HG02973 (cell line): ENCODE data around the gene EML1.

Experiments used
- ATAC-seq: cut with Tn5 transposase; IDR thresholded peaks from one replicate; pipeline ENCODE4 v1.9.1; 2021; ENCODE audit warnings: moderate library complexity; ENCODE audit not compliant: unreplicated experiment

The EML1 gene

DNA sequence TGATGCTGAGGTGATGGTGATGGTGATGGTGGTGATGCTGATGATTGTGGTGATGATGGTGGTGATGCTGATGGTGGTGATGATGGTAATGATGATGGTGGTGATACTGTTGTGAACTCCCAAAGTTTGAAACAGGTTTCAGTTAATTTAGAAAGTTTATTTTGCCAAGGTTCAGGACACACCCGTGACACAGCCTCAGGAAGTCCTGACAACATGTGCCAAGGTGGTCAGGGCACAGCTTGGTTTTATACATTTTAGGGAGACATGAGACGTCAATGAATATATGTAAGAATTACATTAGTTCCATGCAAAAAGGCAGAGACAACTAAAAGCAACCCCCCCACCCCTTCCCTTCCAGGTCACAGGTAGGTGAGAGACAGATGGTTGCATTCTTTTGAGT is 159.2 kb downstream of the EML1 start:
- ATAC-seq, result no peak

DNA sequence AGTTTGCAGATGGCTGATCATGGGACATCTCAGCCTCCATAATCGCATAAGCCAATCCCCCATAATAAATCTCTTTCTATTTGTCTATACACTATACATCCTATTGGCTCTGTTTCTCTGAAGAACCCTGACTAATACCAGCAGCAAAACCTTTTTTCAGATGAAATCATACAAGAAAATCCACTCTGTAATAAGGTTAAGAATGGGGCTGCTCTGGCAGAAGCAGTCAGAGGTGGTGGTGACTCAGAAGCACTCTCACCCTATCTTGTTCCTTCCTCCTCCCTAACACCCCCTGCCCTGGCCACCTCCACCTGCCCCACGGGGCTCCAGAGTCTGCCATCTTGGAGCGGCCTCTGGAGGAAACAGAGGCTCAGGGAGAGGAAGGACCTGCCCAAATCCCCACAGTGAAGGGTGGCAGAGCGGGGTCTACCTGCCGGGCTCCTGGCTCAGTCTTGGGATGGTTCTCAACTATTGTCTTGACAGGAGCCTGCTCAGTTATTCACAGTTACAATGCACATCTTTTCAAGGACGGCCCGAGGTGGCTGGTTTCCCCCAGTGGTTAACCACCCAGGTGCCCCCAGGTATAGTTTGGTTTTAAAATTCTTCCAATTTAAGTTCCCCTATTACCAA is 162.7 kb downstream of the EML1 start:
- ATAC-seq, result no peak

GRCh38 chr14:99958380-99958779 is 165.2 kb downstream of the EML1 start:
- ATAC-seq, result no peak

GRCh38 chr14:99961826-99962518 is 168.8 kb downstream of the EML1 start:
- ATAC-seq, result no peak

GRCh38 chr14:99964979-99965378 is 171.8 kb downstream of the EML1 start:
- no peak for ATAC-seq

DNA sequence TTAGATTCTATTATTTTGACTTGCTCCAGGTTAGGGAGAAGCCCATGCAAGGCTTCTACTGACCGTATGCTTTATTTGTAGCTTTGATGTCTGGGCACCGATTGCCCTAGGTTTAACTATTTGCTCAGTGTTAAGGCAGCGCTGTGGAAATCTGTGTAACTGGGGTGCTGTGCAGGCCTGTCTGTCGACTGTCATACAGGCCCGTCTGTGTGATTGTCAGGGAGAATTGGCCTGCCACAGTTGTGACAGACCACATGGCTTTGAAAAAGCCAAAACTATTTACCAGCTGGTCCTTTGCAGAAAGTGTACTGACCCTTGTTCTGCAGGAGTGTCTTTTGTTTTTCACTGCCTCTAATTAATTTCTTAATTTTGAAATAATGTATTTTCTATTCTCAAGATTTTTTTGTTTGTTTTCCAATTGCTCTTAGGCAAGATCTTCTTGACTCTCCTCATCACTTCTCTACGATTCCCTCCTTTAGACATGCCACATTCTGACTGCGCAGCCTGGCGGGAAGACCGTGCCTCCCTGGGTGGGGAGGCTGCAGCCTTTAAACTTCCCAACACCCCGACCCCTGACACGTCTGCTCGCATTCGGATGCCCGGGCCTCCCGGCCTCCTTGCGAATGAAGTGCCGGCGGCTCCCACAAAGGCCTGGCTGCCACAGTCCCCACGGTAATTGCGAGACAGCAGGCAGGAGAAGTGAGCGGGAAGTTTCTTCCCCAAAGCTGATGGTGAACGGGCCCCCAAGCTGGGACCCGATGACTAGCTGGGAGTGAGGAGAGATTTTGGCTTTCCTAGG is 173.0 kb downstream of the EML1 start:
- no peak for ATAC-seq

DNA sequence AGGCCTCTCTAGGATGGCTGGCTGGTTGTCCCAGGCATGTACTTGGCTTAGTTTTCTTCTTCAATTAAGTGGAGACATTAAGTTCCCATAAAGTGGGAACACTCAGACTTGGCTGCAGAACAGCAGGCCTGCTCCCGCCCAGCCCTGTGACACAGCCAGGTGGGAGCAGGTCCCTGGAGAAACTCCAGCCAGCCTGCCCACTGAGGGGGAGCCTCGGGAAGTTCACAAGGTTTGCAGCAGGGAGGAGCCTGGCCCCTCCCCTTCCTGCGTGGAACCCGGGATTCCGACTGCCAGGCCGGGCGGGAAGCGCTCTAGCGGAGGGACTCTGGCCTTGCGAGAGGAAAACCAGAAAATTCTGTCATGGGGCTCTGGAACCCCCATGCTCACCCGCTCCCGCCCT is 173.7 kb downstream of the EML1 start:
- no peak for ATAC-seq

GRCh38 chr14:99968191-99968920 is 175.1 kb downstream of the EML1 start:
- ATAC-seq, result no peak

DNA sequence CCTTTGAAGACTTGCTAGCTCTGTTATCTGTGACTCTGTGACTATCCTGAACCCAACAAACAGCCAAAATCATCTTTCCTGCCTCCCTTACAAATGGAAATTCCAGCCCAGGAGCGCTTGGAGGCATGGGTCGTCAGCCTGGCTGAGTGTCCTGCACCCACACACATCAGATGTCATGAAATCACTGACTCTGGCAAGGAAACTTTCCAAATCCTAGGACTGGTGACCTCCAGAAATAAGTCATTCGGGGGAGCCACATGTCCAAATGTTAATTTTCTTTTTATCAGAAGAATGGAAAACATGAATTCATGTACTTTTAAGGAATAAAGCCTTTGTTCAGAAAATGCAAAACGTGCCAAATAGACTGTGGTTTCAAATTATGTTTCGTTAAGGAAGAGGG is 175.7 kb downstream of the EML1 start:
- ATAC-seq, result no peak

- no peak for ATAC-seq
Observed at GRCh38 chr14:99969673-99970322, 176.6 kb downstream of the EML1 start.

- ATAC-seq, result peak; percentile 67
Observed at GRCh38 chr14:99971087-99971940, 178.1 kb downstream of the EML1 start.

DNA sequence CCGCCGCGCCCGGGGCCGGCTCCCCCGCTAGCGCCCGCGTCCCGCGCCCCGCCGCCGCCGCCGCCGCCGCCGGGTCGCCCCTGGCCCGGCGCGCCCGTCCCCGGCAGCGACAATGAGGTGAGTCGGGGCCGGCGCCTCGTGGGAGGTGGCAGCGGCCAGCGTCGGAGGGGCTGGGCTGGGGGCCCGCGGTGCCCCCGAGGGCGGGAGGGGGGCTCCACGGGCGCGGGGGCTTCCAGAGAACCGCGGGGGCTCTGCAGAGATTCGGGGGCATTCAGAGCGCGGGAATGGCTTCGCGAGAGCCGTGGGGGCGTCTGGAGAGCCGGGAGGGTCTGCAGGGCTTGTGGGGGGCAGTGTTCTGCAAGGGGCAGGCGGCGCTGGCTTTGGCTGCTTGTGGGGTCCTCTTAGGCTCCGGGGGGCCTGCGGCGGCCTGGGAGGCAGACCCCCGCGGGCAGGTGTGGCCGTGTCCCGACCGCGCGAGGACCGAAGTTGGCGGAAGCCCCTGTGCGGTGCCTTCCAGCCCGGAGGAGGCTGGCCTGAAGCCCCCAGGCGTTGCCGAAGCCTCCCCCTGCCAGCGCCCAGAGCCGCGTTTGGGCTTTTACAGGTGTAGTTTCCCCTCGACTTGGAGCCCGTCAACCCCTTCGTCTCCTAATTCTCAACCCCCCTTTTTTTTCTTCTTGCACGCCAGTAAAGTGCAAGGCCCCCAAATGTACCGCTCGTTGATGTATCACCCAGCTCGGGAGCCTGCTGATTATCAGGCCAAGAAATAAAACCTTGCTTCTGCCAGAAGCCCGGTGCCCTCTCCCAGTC is 178.9 kb downstream of the EML1 start:
- ATAC-seq, result peak; percentile 19

- ATAC-seq, result no peak
Observed at GRCh38 chr14:99972748-99973466, 179.7 kb downstream of the EML1 start.

DNA sequence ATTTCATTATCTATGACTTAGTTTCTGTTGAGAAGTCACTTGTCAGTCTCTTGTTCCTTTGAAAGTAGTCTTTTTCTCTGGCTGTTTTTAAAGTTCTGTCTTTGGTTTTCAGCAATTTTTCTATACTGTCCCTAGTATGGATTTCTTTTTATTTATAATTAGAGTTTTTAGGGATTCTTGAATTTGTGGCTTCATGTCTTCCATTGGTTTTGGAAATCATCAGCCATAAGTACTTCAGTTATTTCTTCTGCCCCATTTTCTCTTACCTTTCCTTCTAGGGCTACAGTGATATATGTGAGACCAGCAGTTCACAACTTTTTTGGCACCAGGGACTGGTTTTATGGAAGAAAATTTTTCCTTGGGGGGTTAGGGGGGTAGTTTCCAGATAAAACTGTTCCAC is 182.0 kb downstream of the EML1 start:
- ATAC-seq, result no peak

- ATAC-seq, result no peak
Observed at GRCh38 chr14:99976021-99976420, 182.8 kb downstream of the EML1 start.

- ATAC-seq, result no peak
Observed at GRCh38 chr14:99976681-99977080, 183.5 kb downstream of the EML1 start.

DNA sequence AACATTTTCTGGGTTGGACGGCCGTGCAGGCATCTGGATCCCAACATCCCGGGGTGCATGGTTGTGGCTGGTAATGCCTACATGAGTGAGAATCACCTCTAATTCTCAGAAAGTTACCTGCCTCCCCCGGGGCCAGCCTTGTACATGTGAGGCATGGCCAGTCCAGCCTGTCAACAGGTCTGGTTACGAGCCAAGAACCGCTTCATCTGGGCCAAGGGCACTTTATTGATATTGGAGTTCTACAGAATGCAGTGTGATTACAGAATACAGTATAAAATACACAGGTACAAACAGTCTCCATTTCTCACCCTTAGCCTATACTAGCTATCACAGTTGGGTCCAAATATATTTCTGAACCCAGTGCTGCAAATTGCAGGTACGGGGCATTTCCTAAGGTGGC is 187.1 kb downstream of the EML1 start:
- ATAC-seq, result no peak

- ATAC-seq, result no peak
Observed at GRCh38 chr14:99981806-99982205, 188.6 kb downstream of the EML1 start.
